Thoracic aorta (tissue), 2 donors: Measurements from ENCODE around the gene TMEM97. TPM values are rescaled to one million over a fixed set of nuclear protein-coding genes. Genes with fewer than 3 reads are reported as not detected.

ENCODE experiments used
- ATAC-seq: fragments of 150-250 bp; one replicate; pipeline ENCODE4 v1.8.0; 2017; ENCODE audit warnings: low read depth; ENCODE audit not compliant: insufficient number of reproducible peaks, low FRiP score
- DNase-seq: peaks from one replicate; pipeline ENCODE4 v3.0.0-alpha.2; 2020; ENCODE audit warnings: low spot score
- H3K27ac ChIP-seq, 2 donors: fragments of 200-600 bp; sonication (generic); 1 replicate in 1 of 2; 2 replicates in 1 of 2; pipeline ENCODE4 v1.5.1; 2016; ENCODE audit warnings: mild to moderate bottlenecking in 2 of 2, moderate library complexity in 2 of 2
- H3K27me3 ChIP-seq: fragments of 200-600 bp; sonication (generic); replicated peaks from 2 replicates; pipeline ENCODE4 v1.6.0; 2016; ENCODE audit warnings: mild to moderate bottlenecking; ENCODE audit not compliant: insufficient read depth
- H3K36me3 ChIP-seq: fragments of 200-600 bp; sonication (generic); one replicate; pipeline ENCODE4 v1.5.1; 2016
- H3K4me1 ChIP-seq, 2 donors: fragments of 200-600 bp; sonication (generic); 1 replicate in 1 of 2; 2 replicates in 1 of 2; pipeline versions ENCODE4 v1.5.1 to v1.6.0; 2016; ENCODE audit warnings: low read depth in 2 of 2, mild to moderate bottlenecking in 1 of 2; ENCODE audit not compliant: control insufficient read depth in 1 of 2
- H3K4me3 ChIP-seq: fragments of 200-600 bp; sonication (generic); 2 replicates; pipeline ENCODE4 v1.5.1; 2016; ENCODE audit warnings: mild to moderate bottlenecking
- H3K9me3 ChIP-seq: fragments of 200-600 bp; sonication (generic); 2 replicates; pipeline ENCODE4 v1.5.1; 2016
- CTCF ChIP-seq: fragments of 200-600 bp; sonication (generic); IDR thresholded peaks from one replicate; pipeline ENCODE4 v1.5.1; 2019; ENCODE audit warnings: antibody characterized with exemption
- total RNA-seq, 2 donors: library from RNA; depleted of rRNA; stranded (reverse); fragments of >200 nt; gene quantifications; one replicate each; pipeline versions ENCODE4 v1.1.0 to v1.2.3, GENCODE V29; 2016

TMEM97 gene
- total RNA-seq, 2 donors from 2014 or later = 1.1 to 5.9 TPM

GRCh38 chr17:28364665-28365363, 45.8 kb downstream of the TMEM97 start, which contains the start of gene SEBOX:
Gene SEBOX (minus strand): TSS chr17:28365199. CDS start chr17:28365151, 48 bp downstream.
- no peak within 1 kb of the TSS for H3K27ac ChIP-seq
- H3K27me3 ChIP-seq = no peaks in the 10 kb centered on the region
- TF ChIP-seq CTCF = no peak
- ATAC-seq (no peak), DNase-seq (no peak)
- H3K9me3 ChIP-seq = no peaks in the 10 kb centered on the region
- H3K4me1 ChIP-seq = no peaks in the 10 kb centered on the region
- no peak within 1 kb of the TSS for H3K4me3 ChIP-seq
- H3K36me3 ChIP-seq = peaks cover 44% of the 10 kb centered on the region

GRCh38 chr17:28365487-28365886, 46.5 kb downstream of the TMEM97 start:
- Histone ChIP-seq H3K36me3 (peaks cover 37% of the 10 kb centered on the region), H3K27me3 (no peaks in the 10 kb centered on the region), H3K4me1 (peaks cover 0 to 6% of the 10 kb centered on the region in 2 donors), H3K27ac (no peak overlapping the region), H3K4me3 (no peak overlapping the region), H3K9me3 (no peaks in the 10 kb centered on the region)
- no peak for TF ChIP-seq CTCF
- no peak for ATAC-seq
- no peak for DNase-seq

GRCh38 chr17:28366605-28367004, 47.6 kb downstream of the TMEM97 start:
- H3K9me3 ChIP-seq = no peaks in the 10 kb centered on the region
- H3K4me1 ChIP-seq = peaks cover 0 to 14% of the 10 kb centered on the region in 2 donors
- ATAC-seq (no peak), DNase-seq (no peak)
- H3K27ac ChIP-seq = no peak overlapping the region
- no peak overlapping the region for H3K4me3 ChIP-seq
- H3K27me3 ChIP-seq = no peaks in the 10 kb centered on the region
- H3K36me3 ChIP-seq = peaks cover 27% of the 10 kb centered on the region
- no peak for TF ChIP-seq CTCF

- H3K27me3 ChIP-seq = no peaks in the 10 kb centered on the region
- H3K9me3 ChIP-seq = no peaks in the 10 kb centered on the region
- no peak overlapping the region for H3K27ac ChIP-seq
- peaks cover 3 to 20% of the 10 kb centered on the region in 2 donors for H3K4me1 ChIP-seq
- H3K36me3 ChIP-seq = peaks cover 16% of the 10 kb centered on the region
- DNase-seq = no peak
- no peak for ATAC-seq
- H3K4me3 ChIP-seq = no peak overlapping the region
- no peak for TF ChIP-seq CTCF
These were observed 48.8 kb downstream of the TMEM97 start for GRCh38 chr17:28367641-28368305.

- no peak for TF ChIP-seq CTCF
- Histone ChIP-seq H3K36me3 (peaks cover 10% of the 10 kb centered on the region), H3K27ac (no peak overlapping the region), H3K4me1 (peaks cover 9 to 26% of the 10 kb centered on the region in 2 donors), H3K27me3 (no peaks in the 10 kb centered on the region), H3K4me3 (no peak overlapping the region), H3K9me3 (no peaks in the 10 kb centered on the region)
- no peak for DNase-seq
- no peak for ATAC-seq
These were observed 49.4 kb downstream of the TMEM97 start for GRCh38 chr17:28368306-28368831.
